Posterior vena cava (tissue), 2 donors: ENCODE measurements around the gene NONO. TPM values are rescaled to one million over a fixed set of nuclear protein-coding genes. Genes with fewer than 3 reads are reported as not detected.
"Not testable (repeated sequence)": the region's sequence is repeated elsewhere in the genome, so short reads cannot be mapped to it uniquely, and the experiment has no call there.

ENCODE experiments used
- DNase-seq: peaks from one replicate; pipeline ENCODE4 v3.0.0-alpha.2; 2020; ENCODE audit warnings: low spot score
- intact Hi-C, 2 donors: fragments of 100-400 bp; cut with DNase I; formaldehyde crosslinking; loops; one replicate each; pipeline versions ENCODE4 v1.14.1 to v1.14.2; 2022 to 2023
- total RNA-seq, 2 donors: library from RNA; stranded (reverse); fragmentation: NEBNext Ultra II Directional; extraction: Animal tissue kit (Norgen Biotek cat#: 25700); gene quantifications; one replicate each; pipeline ENCODE4 v1.2.1, GENCODE V29; 2021
- donor health status: DM: yes; HTN: yes; CAD: no.
- donor health status: DM: yes; HTN: yes; CAD: no.

Gene NONO
- total RNA-seq, 2 donors from 2014 or later: 166 to 175 TPM

GRCh38 chrX:71281300-71281699 is 2.1 kb upstream of the NONO start:
- intact Hi-C loops: not testable (repeated sequence)

DNA sequence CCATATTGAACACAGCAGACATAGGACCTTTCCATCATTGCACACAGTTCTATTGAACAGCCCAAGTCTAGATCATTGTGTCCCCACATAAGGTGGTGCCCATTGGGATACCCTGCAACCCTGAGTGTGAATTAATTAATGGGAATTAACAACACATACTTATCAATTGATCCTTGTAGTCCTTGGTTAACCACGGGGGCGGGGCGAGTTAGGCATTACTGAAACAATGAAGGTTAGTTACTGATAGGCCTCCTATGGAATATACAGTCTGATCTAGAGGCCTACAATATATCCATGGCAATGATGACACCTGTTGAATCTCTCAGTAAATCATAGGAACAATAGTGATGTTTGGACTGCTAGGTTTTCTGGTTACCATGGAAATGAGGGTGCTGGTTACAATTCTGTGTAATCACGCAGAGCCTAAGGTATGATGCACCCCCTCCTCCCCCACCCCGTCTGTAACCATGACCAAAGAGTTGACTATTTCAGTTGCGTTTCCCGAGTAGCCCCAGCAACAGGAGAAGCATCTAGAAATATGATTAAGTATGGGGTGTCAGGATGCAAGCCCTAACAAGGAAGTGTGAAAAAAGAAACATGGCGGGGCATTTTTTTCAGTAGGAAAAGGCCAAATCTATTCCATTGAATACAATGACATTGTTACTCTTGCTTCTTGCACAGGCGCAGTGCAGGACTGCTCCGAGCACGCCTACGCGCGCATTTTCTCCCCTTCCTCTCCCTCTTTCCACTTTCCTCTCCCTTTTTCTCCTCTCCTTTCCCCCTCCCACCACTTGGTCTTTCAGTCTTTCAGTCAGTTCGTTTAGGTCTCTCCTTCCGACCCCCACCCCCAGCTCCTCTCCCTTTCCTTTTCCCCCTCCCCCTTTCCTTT is 677 bp upstream of the NONO start:
- intact Hi-C loops: no loop called here
- no peak for DNase-seq

More at GRCh38 chrX:71281300-71281699, 2.1 kb upstream of the NONO start:
- DNase-seq: not testable (repeated sequence)

GRCh38 chrX:71285929-71286328 is 2.5 kb downstream of the NONO start:
- DNase-seq: no peak
- intact Hi-C loops: no loop called here

DNA sequence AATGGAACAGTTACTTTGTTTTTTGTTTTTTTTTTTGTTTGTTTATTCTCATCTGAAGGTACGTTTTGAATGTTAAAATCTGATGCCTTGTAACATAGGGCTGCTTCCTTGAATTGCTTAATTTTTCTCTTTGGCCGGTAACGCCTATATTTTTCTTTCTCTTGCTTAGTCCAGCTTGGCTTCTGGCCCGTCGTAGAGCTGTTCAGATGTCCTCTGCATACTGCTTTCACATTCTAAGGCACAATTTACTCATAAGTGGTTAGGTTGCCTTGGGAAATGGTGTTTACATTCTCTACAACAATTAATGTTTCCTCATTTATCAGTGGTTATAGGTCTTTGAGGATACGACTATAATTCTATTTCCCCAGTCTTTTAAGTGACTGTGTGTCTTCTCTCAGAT is 7.9 kb downstream of the NONO start:
- intact Hi-C loops: no loop called here
- no peak for DNase-seq

DNA sequence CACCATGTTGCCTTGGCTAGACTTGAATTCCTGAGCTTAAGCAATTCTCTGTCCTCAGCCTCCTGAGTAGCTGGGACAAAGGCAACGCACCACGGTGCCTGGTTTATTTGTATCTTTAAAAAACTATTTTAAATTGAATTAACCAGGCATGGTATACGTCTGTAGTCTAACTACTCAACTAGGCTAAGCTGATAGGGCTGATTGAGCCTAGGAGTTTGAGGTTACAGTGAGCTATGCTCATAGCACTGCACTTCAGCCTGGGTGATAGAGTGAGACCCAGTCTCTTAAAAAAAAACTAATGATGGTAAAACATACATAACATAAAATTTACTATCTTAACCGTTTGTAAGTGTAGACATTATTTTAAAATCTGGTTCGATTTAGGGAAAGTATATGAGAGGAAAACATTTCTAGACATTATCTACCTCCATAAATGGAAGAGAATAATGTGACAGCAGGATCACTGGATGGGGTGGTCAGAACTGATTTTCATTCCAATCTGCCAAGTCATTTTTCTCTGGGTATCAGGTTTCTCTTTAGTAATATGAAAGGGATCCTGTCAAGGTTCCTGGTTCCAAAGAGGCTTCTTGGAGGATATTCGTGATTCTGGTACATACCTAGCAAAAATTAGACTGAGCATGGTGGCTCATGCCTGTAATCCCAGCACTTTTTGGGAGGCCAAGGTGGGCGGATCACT is 9.4 kb downstream of the NONO start:
- no peak for DNase-seq
- intact Hi-C loops: no loop called here

GRCh38 chrX:71296806-71297205 is 13.4 kb downstream of the NONO start:
- intact Hi-C loops: no loop called here
- DNase-seq: no peak

DNA sequence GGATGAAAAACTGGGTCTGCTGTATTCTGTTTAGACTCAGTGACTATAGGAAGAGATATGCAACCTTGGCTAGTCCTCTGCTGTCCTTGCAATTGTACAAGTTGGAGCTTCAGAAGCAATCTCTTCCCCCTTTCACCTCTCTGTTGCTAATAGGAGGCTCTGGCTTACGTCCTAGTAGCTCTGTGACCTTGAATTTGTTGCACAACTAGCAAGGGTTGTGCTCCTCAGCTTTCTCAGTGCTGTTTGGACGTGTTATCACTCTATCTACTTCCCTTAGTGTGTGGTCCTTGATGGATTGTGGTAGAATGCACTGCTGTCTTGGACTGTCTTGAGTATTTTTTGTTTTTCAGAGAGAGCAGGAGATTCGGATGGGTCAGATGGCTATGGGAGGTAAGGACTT is 14.7 kb downstream of the NONO start:
- DNase-seq: no peak
- intact Hi-C loops: no loop called here

GRCh38 chrX:71300064-71300463 is 16.6 kb downstream of the NONO start:
- intact Hi-C loops, DNase-seq: not testable (repeated sequence)

- DNase-seq, intact Hi-C loops: not testable (repeated sequence)
Measured at GRCh38 chrX:71300495-71300894, 17.1 kb downstream of the NONO start.

GRCh38 chrX:71301195-71301924 is 17.9 kb downstream of the NONO start, which contains the start of gene ITGB1BP2:
ITGB1BP2 (plus strand) TSS chrX:71301750; CDS start chrX:71301807, 57 bp downstream.
- no peak for DNase-seq
- intact Hi-C loops: no loop called here

DNA sequence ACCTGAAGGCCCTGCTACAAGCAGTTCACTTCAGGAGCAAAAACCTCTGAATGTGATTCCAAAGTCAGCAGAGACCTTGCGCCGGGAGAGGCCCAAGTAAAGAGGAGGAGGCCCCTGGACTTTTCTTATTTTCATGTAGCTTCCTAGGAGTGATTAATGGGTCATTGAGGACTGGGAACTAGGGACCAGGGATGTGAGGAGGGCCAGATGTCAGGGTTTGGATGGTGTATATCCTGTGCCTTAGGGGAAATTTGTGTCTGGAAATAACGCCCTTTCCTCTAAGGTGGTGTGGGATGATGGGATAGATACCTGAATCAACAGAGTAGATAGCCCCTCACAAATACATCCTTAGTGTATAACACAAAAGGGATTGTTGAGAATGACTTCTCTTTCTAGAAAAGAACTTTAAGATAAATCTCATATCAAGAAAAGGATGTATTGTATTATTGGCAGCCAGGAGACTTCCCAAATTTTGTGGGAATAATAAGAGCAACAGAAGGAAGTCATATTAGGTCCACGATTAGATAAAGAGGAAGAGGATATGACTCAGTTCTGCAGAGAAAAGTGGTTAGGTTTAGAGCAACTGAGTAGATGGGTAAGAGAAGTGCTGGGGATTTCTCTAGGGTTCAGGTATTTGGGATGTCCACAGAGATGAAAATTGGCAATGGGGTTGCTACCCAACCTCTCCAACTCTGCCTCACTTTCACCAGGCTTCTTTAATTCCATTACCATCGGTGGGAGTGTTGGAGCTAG is 19.2 kb downstream of the NONO start:
- intact Hi-C loops: no loop called here
- DNase-seq: no peak

DNA sequence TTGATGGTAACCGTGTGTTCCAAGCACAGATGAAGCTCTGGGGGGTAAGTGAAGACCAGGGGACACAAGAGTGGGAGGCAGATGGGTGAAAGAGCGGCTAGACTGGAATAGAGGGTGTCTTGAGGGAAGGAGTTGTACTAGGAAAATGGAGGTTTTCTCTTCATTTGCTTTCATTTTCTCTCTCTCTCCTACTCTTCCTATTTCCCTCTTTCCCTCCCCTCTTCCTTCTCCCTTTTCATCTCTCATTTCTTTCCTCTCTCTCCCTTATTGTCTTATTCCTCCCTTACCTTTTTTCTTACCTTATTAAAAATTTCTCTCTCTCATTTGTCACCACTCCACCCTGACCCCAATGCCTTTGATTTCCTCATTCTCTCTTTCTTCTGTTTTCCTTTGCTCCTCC is 21.1 kb downstream of the NONO start:
- no peak for DNase-seq
- intact Hi-C loops: no loop called here

- intact Hi-C loops: no loop called here
- DNase-seq: no peak
Measured at GRCh38 chrX:71315917-71316316, 32.5 kb downstream of the NONO start.

GRCh38 chrX:71316959-71317358 is 33.5 kb downstream of the NONO start:
- DNase-seq, intact Hi-C loops: not testable (repeated sequence)

- intact Hi-C loops: no loop called here
- no peak for DNase-seq
Measured at GRCh38 chrX:71320126-71320525, 36.7 kb downstream of the NONO start.

GRCh38 chrX:71321731-71322130 is 38.3 kb downstream of the NONO start:
- DNase-seq: no peak
- intact Hi-C loops: no loop called here

DNA sequence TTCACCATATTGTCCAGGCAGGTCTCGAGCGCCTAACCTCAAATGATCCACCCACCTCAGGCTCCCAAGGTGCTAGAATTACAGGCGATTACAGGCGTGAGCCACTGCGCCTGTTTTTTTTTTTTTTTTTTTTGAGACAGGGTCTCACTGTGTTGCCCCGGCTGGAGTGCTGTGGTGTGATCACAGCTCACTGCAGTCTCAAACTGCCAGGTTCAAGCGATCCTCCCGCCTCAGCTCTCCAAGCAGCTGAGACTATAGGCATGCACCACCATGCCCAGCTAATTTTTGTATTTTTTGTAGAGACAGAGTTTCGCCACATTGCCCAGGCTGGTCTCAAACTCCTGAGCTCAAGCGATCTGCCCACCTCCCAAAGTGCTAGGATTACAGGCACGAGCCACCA is 41.0 kb downstream of the NONO start:
- DNase-seq, intact Hi-C loops: not testable (repeated sequence)

DNA sequence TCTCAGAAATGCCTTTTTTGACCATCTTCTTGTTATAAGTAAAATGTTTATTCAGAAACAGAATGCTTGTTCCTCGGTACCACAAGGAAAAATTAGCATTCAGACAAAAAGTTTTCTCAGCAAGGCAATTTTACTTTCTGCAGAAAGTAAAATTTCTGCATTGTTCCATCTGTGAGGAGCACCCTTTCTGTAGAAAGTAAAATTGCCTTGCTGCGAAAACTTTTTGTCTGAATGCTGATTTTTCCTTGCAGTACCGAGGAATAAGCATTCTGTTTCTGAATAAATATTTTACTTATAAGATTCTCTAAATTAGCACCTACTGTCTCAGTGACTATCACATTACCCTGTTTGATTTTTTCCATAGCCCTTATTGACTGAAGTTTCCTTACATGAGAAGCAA is 43.0 kb downstream of the NONO start:
- intact Hi-C loops: no loop called here
- no peak for DNase-seq

DNA sequence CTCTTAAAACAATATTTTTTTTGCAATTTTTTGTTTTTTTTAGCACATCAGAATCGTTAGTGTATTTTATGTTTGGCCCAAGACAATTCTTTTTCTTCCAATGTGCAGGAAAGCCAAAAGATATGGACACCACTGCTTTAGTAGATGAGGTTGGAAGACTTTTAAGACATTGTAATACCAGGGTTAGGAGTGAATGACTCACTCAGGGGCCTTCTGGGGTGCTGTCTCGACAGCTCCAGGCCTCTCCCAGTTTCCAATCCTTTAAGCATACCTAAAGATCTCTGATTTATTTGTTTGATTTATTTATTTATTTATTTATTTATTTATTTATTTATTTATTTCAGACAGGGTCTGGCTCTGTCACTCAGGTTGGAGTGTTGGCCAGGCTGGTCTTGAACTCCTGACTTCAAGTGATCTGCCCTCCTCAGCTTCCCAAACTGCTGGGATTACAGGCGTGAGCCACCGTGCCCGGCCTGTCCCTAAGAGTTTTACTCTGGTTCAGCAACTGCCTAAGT is 65.8 kb downstream of the NONO start:
- DNase-seq, intact Hi-C loops: not testable (repeated sequence)
